Duodenal mucosa (tissue), 2 donors: ENCODE data around the gene GAN.

Experiments
- H3K27ac ChIP-seq: one replicate; pipeline ENCODE4 v1.7.0; 2013; ENCODE audit warnings: low read depth, low read length
- H3K27me3 ChIP-seq, 2 donors: one replicate each; pipeline ENCODE4 v1.7.0; 2013; ENCODE audit warnings: low read length in 2 of 2, control low read depth in 1 of 2; ENCODE audit not compliant: insufficient read depth in 2 of 2, control insufficient read depth in 1 of 2
- H3K36me3 ChIP-seq, 2 donors: one replicate each; pipeline ENCODE4 v1.7.0; 2013; ENCODE audit warnings: low read length in 2 of 2, control low read depth in 1 of 2; ENCODE audit not compliant: insufficient read depth in 2 of 2, control insufficient read depth in 1 of 2
- H3K4me1 ChIP-seq, 2 donors: one replicate each; pipeline ENCODE4 v1.7.0; 2013; ENCODE audit warnings: low read length in 2 of 2, control low read depth in 1 of 2; ENCODE audit not compliant: insufficient read depth in 2 of 2, control insufficient read depth in 1 of 2
- H3K4me3 ChIP-seq, 2 donors: one replicate each; pipeline ENCODE4 v1.7.0; 2013; ENCODE audit warnings: low read length in 2 of 2, low read depth in 1 of 2
- H3K9ac ChIP-seq, 2 donors: one replicate each; pipeline ENCODE4 v1.7.0; 2013; ENCODE audit warnings: low read length in 2 of 2, low read depth in 1 of 2
- H3K9me3 ChIP-seq, 2 donors: one replicate each; pipeline ENCODE4 v1.7.0; 2013; ENCODE audit warnings: low read length in 2 of 2, control low read depth in 1 of 2; ENCODE audit not compliant: control insufficient read depth in 1 of 2

Gene GAN

GRCh38 chr16:81314603-81315270, at the start of gene GAN:
GAN (plus strand) TSS chr16:81314962; CDS start chr16:81315114, 152 bp downstream.
- peak within 1 kb of the TSS; percentile 83 for H3K27ac ChIP-seq
- no peaks in the 10 kb centered on the region for H3K9me3 ChIP-seq
- peak within 1 kb of the TSS; percentile 80 to 93 for H3K4me3 ChIP-seq
- H3K36me3 ChIP-seq: peaks cover 0 to 4% of the 10 kb centered on the region in 2 donors
- peak within 1 kb of the TSS; percentile 80 to 82 for H3K9ac ChIP-seq
- H3K27me3 ChIP-seq: no peaks in the 10 kb centered on the region
- H3K4me1 ChIP-seq: peaks cover 20 to 25% of the 10 kb centered on the region in 2 donors

GRCh38 chr16:81265052-81265451, 49.7 kb upstream of the GAN start:
- no peaks in the 10 kb centered on the region for H3K9me3 ChIP-seq
- no peak overlapping the region for H3K4me3 ChIP-seq
- H3K27ac ChIP-seq: no peak overlapping the region
- H3K4me1 ChIP-seq: peaks cover 20 to 26% of the 10 kb centered on the region in 2 donors
- no peaks in the 10 kb centered on the region for H3K27me3 ChIP-seq
- no peak overlapping the region for H3K9ac ChIP-seq
- peaks cover 0 to 3% of the 10 kb centered on the region in 2 donors for H3K36me3 ChIP-seq

GRCh38 chr16:81265658-81266451, 48.9 kb upstream of the GAN start:
- H3K27me3 ChIP-seq: no peaks in the 10 kb centered on the region
- H3K9me3 ChIP-seq: no peaks in the 10 kb centered on the region
- H3K27ac ChIP-seq: peak overlapping the region; percentile 62
- peaks cover 0 to 3% of the 10 kb centered on the region in 2 donors for H3K36me3 ChIP-seq
- H3K9ac ChIP-seq: peak overlapping the region; percentile 35 to 54
- peak overlapping the region in 1 of 2 donors; percentile 26 for H3K4me3 ChIP-seq
- peaks cover 20 to 26% of the 10 kb centered on the region in 2 donors for H3K4me1 ChIP-seq

- Histone ChIP-seq H3K9ac (peak overlapping the region; percentile 35 to 54), H3K27ac (peak overlapping the region; percentile 62), H3K36me3 (peaks cover 0 to 3% of the 10 kb centered on the region in 2 donors)
Observed at GRCh38 chr16:81266680-81267095, 48.1 kb upstream of the GAN start.

GRCh38 chr16:81268509-81268908, 46.3 kb upstream of the GAN start:
- Histone ChIP-seq H3K9ac (no peak overlapping the region), H3K9me3 (no peaks in the 10 kb centered on the region), H3K27ac (no peak overlapping the region), H3K4me1 (peaks cover 25 to 30% of the 10 kb centered on the region in 2 donors), H3K27me3 (no peaks in the 10 kb centered on the region), H3K4me3 (no peak overlapping the region), H3K36me3 (no peaks in the 10 kb centered on the region)

More at GRCh38 chr16:81266680-81267095, 48.1 kb upstream of the GAN start:
- H3K4me3 ChIP-seq: peak overlapping the region; percentile 8 to 26
- peaks cover 20 to 26% of the 10 kb centered on the region in 2 donors for H3K4me1 ChIP-seq
- H3K27me3 ChIP-seq: no peaks in the 10 kb centered on the region
- H3K9me3 ChIP-seq: no peaks in the 10 kb centered on the region

GRCh38 chr16:81273223-81273950, 41.4 kb upstream of the GAN start:
- Histone ChIP-seq H3K36me3 (no peaks in the 10 kb centered on the region), H3K4me1 (peaks cover 26 to 34% of the 10 kb centered on the region in 2 donors), H3K4me3 (no peak overlapping the region), H3K27ac (peak overlapping the region; percentile 77), H3K9me3 (no peaks in the 10 kb centered on the region), H3K9ac (peak overlapping the region; percentile 51 to 69), H3K27me3 (no peaks in the 10 kb centered on the region)

- Histone ChIP-seq H3K4me1 (peaks cover 26 to 34% of the 10 kb centered on the region in 2 donors), H3K36me3 (no peaks in the 10 kb centered on the region), H3K27me3 (no peaks in the 10 kb centered on the region), H3K9me3 (no peaks in the 10 kb centered on the region), H3K4me3 (peak overlapping the region in 1 of 2 donors; percentile 10), H3K9ac (peak overlapping the region; percentile 6 to 53), H3K27ac (peak overlapping the region; percentile 71)
Observed at GRCh38 chr16:81275064-81275532, 39.7 kb upstream of the GAN start.

GRCh38 chr16:81275795-81276194, 39.0 kb upstream of the GAN start:
- H3K27ac ChIP-seq: peak overlapping the region; percentile 71
- peak overlapping the region; percentile 25 to 53 for H3K9ac ChIP-seq
- H3K36me3 ChIP-seq: no peaks in the 10 kb centered on the region
- H3K4me1 ChIP-seq: peaks cover 26 to 34% of the 10 kb centered on the region in 2 donors
- H3K27me3 ChIP-seq: no peaks in the 10 kb centered on the region
- no peaks in the 10 kb centered on the region for H3K9me3 ChIP-seq
- no peak overlapping the region for H3K4me3 ChIP-seq

GRCh38 chr16:81276323-81276722, 38.4 kb upstream of the GAN start:
- H3K4me1 ChIP-seq: peaks cover 26 to 34% of the 10 kb centered on the region in 2 donors
- peaks cover 0 to under 1% of the 10 kb centered on the region in 2 donors for H3K36me3 ChIP-seq
- peak overlapping the region in 1 of 2 donors; percentile 25 for H3K9ac ChIP-seq
- H3K4me3 ChIP-seq: no peak overlapping the region
- H3K27ac ChIP-seq: peak overlapping the region; percentile 13
- no peaks in the 10 kb centered on the region for H3K9me3 ChIP-seq
- no peaks in the 10 kb centered on the region for H3K27me3 ChIP-seq
